HG02870 (cell line): ENCODE data around the gene SLC66A1.
"Not testable (repeated sequence)": the region's sequence is repeated elsewhere in the genome, so short reads cannot be mapped to it uniquely, and the experiment has no call there.

Source experiments
- ATAC-seq: cut with Tn5 transposase; IDR thresholded peaks from one replicate; pipeline ENCODE4 v1.9.1; 2021; ENCODE audit warnings: mild to moderate bottlenecking, moderate library complexity; ENCODE audit not compliant: unreplicated experiment

The SLC66A1 gene

GRCh38 chr1:19304081-19304480, 8.0 kb upstream of the SLC66A1 start:
- ATAC-seq, result not testable (repeated sequence)

- ATAC-seq, result no peak
These were observed 6.2 kb upstream of the SLC66A1 start for GRCh38 chr1:19305880-19306279.

- no peak for ATAC-seq
These were observed 5.2 kb upstream of the SLC66A1 start for GRCh38 chr1:19306941-19307340.

GRCh38 chr1:19307794-19308508, 4.2 kb upstream of the SLC66A1 start:
- ATAC-seq, result no peak

- ATAC-seq, result no peak
These were observed 3.6 kb upstream of the SLC66A1 start for GRCh38 chr1:19308509-19308907.

- no peak for ATAC-seq
These were observed 2.9 kb upstream of the SLC66A1 start for GRCh38 chr1:19309123-19309813.

- ATAC-seq, result no peak
These were observed 2.1 kb upstream of the SLC66A1 start for GRCh38 chr1:19310061-19310460.

- no peak for ATAC-seq
These were observed 1.2 kb upstream of the SLC66A1 start for GRCh38 chr1:19310720-19311502.

GRCh38 chr1:19311503-19311930, 609 bp upstream of the SLC66A1 start:
- no peak for ATAC-seq

- ATAC-seq, result no peak
These were observed 883 bp downstream of the SLC66A1 start for GRCh38 chr1:19312782-19313635.

GRCh38 chr1:19313636-19313959, 1.5 kb downstream of the SLC66A1 start:
- no peak for ATAC-seq

GRCh38 chr1:19313961-19314882, 2.1 kb downstream of the SLC66A1 start:
- no peak for ATAC-seq

- peak; percentile 33 for ATAC-seq
These were observed 3.5 kb downstream of the SLC66A1 start for GRCh38 chr1:19315378-19316198.

GRCh38 chr1:19317126-19317910, 5.2 kb downstream of the SLC66A1 start:
- no peak for ATAC-seq

GRCh38 chr1:19319196-19319595, 7.1 kb downstream of the SLC66A1 start:
- no peak for ATAC-seq

GRCh38 chr1:19321071-19321470, 8.9 kb downstream of the SLC66A1 start:
- ATAC-seq, result no peak

- no peak for ATAC-seq
These were observed 10.4 kb downstream of the SLC66A1 start for GRCh38 chr1:19322481-19322880.

- ATAC-seq, result no peak
These were observed 12.0 kb downstream of the SLC66A1 start for GRCh38 chr1:19323987-19324664.
